H1 (cell line): ENCODE data around the gene PCYT2. TPM values are rescaled to one million over a fixed set of nuclear protein-coding genes. Genes with fewer than 3 reads are reported as not detected.

Source experiments
- CTCF ChIA-PET: fragments of 300-600 bp; sonication (Branson Sonifier 250); formaldehyde crosslinking; loops from one replicate; lab custom pipeline; 2021; ENCODE audit not compliant: partially characterized antibody; lab: Charles Lee
- POLR2A ChIA-PET: fragments of 300-600 bp; sonication (Branson Sonifier 250); formaldehyde crosslinking; loops from one replicate; lab custom pipeline; 2021; ENCODE audit warnings: inconsistent platforms; ENCODE audit not compliant: partially characterized antibody; lab: Charles Lee
- DNase-seq, 2 experiments: peaks; one replicate each; pipeline versions ENCODE4 v3.0.0 to v3.0.0-alpha.2; 2010 to 2022; ENCODE audit warnings: low spot score in 2 of 2, low read depth in 1 of 2, mixed read lengths in 1 of 2
- FAIRE-seq: peaks from 2 replicates; lab custom pipeline; 2011; peaks lifted over from hg19 to GRCh38; lab: Jason Lieb, UNC
- H2AFZ ChIP-seq: 2 replicates; pipeline ENCODE4 v1.8.1; 2012; ENCODE audit warnings: low read length, inconsistent platforms
- H2AK5ac ChIP-seq: 2 replicates; pipeline ENCODE4 v1.6.1; 2013; ENCODE audit warnings: low read depth, low read length
- H2BK120ac ChIP-seq: replicated peaks from 2 replicates; pipeline ENCODE3; 2013; ENCODE audit warnings: low read depth, low read length, inconsistent platforms
- H2BK12ac ChIP-seq: 2 replicates; pipeline ENCODE4 v1.6.1; 2013; ENCODE audit warnings: low read depth, low read length
- H2BK15ac ChIP-seq: 2 replicates; pipeline ENCODE4 v1.6.1; 2013; ENCODE audit warnings: low read length
- H2BK20ac ChIP-seq: 2 replicates; pipeline ENCODE4 v1.6.1; 2013; ENCODE audit warnings: low read length
- H2BK5ac ChIP-seq: 2 replicates; pipeline ENCODE4 v1.6.1; 2013; ENCODE audit warnings: low read depth, low read length
- H3K14ac ChIP-seq: 2 replicates; pipeline ENCODE4 v1.6.1; 2013; ENCODE audit warnings: inconsistent platforms; ENCODE audit not compliant: insufficient read length
- H3K18ac ChIP-seq: 2 replicates; pipeline ENCODE4 v1.6.1; 2013; ENCODE audit warnings: low read length; ENCODE audit errors: extremely low read depth
- H3K23ac ChIP-seq: 2 replicates; pipeline ENCODE4 v1.6.1; 2013; ENCODE audit warnings: inconsistent platforms; ENCODE audit not compliant: insufficient read length
- H3K23me2 ChIP-seq: 2 replicates; pipeline ENCODE4 v1.6.1; 2013; ENCODE audit warnings: low read depth, low read length
- H3K27ac ChIP-seq: 2 replicates; pipeline ENCODE4 v1.6.1; 2011; ENCODE audit warnings: low read depth, low read length, inconsistent platforms
- H3K27me3 ChIP-seq, 4 experiments: replicated peaks in 1 of 4; 1 replicate in 1 of 4; 2 replicates in 3 of 4; pipeline versions ENCODE4 v1.6.1 to v1.8.1; 2011 to 2013; ENCODE audit warnings: low read length in 3 of 4, mild to moderate bottlenecking in 3 of 4, inconsistent platforms in 2 of 4, mixed read lengths in 2 of 4, moderate library complexity in 1 of 4; ENCODE audit not compliant: control insufficient read depth in 3 of 4, insufficient read depth in 3 of 4; ENCODE audit errors: extremely low read depth in 1 of 4
- H3K36me3 ChIP-seq, 4 experiments: 2 replicates each; pipeline versions ENCODE4 v1.6.1 to v1.8.1; 2011 to 2013; ENCODE audit warnings: mild to moderate bottlenecking in 4 of 4, low read length in 3 of 4, moderate library complexity in 2 of 4, control low read depth in 1 of 4, inconsistent platforms in 1 of 4; ENCODE audit not compliant: insufficient read depth in 4 of 4, control insufficient read depth in 2 of 4
- H3K4ac ChIP-seq: replicated peaks from 2 replicates; pipeline ENCODE3; 2013; ENCODE audit warnings: low read length, low read depth, mixed read lengths, inconsistent platforms; ENCODE audit not compliant: insufficient read length
- H3K4me1 ChIP-seq, 4 experiments: replicated peaks in 1 of 4; 1 replicate in 1 of 4; 2 replicates in 3 of 4; pipeline versions ENCODE4 v1.6.1 to v1.8.1; 2011 to 2013; ENCODE audit warnings: low read length in 3 of 4, inconsistent platforms in 2 of 4, mixed read lengths in 1 of 4; ENCODE audit not compliant: insufficient read depth in 4 of 4, control insufficient read depth in 3 of 4
- H3K4me2 ChIP-seq, 2 experiments: 2 replicates each; pipeline versions ENCODE4 v1.6.1 to v1.8.1; 2011 to 2013; ENCODE audit warnings: low read depth in 2 of 2, low read length in 2 of 2, control low read depth in 1 of 2, inconsistent platforms in 1 of 2, mild to moderate bottlenecking in 1 of 2; ENCODE audit not compliant: insufficient read depth in 1 of 2
- H3K4me3 ChIP-seq, 4 experiments: fragments of 200-600, 300-600 bp in 1 of 4; sonication (generic), shearing (Covaris generic), sonication (Bioruptor Twin) in 1 of 4; 2 replicates each; pipeline versions ENCODE4 v1.5.1 to v1.8.1; 2011 to 2016; ENCODE audit warnings: low read length in 4 of 4, low read depth in 3 of 4, control low read depth in 2 of 4, inconsistent platforms in 2 of 4, mild to moderate bottlenecking in 2 of 4, mixed read lengths in 1 of 4, moderate library complexity in 1 of 4; ENCODE audit not compliant: insufficient read depth in 2 of 4; ENCODE audit errors: extremely low read depth in 1 of 4
- H3K56ac ChIP-seq: replicated peaks from 2 replicates; pipeline ENCODE3; 2013; ENCODE audit warnings: low read depth, mild to moderate bottlenecking, mixed read lengths, low read length, inconsistent platforms; ENCODE audit not compliant: insufficient read length
- H3K79me1 ChIP-seq: 2 replicates; pipeline ENCODE4 v1.6.1; 2013; ENCODE audit warnings: low read depth, low read length, control low read depth
- H3K79me2 ChIP-seq, 2 experiments: 2 replicates each; pipeline versions ENCODE4 v1.6.1 to v1.8.1; 2012 to 2013; ENCODE audit warnings: low read length in 2 of 2, mild to moderate bottlenecking in 2 of 2, inconsistent platforms in 1 of 2; ENCODE audit not compliant: insufficient read depth in 2 of 2, control insufficient read depth in 1 of 2
- H3K9ac ChIP-seq, 4 experiments: replicated peaks in 1 of 4; 1 replicate in 1 of 4; 2 replicates in 3 of 4; pipeline versions ENCODE4 v1.6.1 to v1.8.1; 2011 to 2013; ENCODE audit warnings: low read depth in 3 of 4, low read length in 3 of 4, control low read depth in 2 of 4, mild to moderate bottlenecking in 2 of 4, moderate library complexity in 2 of 4, inconsistent platforms in 1 of 4; ENCODE audit errors: extremely low read depth in 1 of 4
- H3K9me3 ChIP-seq, 2 experiments: 2 replicates each; pipeline versions ENCODE4 v1.6.1 to v1.8.1; 2012 to 2013; ENCODE audit warnings: mild to moderate bottlenecking in 2 of 2, moderate library complexity in 2 of 2, control low read depth in 1 of 2, inconsistent platforms in 1 of 2, low read depth in 1 of 2, low read length in 1 of 2, mixed read lengths in 1 of 2; ENCODE audit not compliant: insufficient read depth in 2 of 2
- H4K20me1 ChIP-seq, 2 experiments: replicated peaks in 1 of 2; 2 replicates each; pipeline versions ENCODE3 to v1.8.1; 2011 to 2013; ENCODE audit warnings: inconsistent platforms in 2 of 2, low read length in 2 of 2, mild to moderate bottlenecking in 1 of 2; ENCODE audit not compliant: insufficient read depth in 2 of 2, control insufficient read depth in 1 of 2
- H4K5ac ChIP-seq: 2 replicates; pipeline ENCODE4 v1.6.1; 2013; ENCODE audit warnings: low read length, low read depth, mixed read lengths, inconsistent platforms; ENCODE audit not compliant: insufficient read length
- H4K8ac ChIP-seq: 2 replicates; pipeline ENCODE4 v1.8.0; 2013; ENCODE audit warnings: mild to moderate bottlenecking, moderate library complexity, low read length, inconsistent platforms; ENCODE audit not compliant: insufficient read depth; ENCODE audit errors: extremely low read depth
- H4K91ac ChIP-seq: replicated peaks from 2 replicates; pipeline ENCODE3; 2013; ENCODE audit warnings: low read length, mixed read lengths, inconsistent platforms; ENCODE audit not compliant: insufficient read length
- BRCA1 ChIP-seq: IDR thresholded peaks from 2 replicates; pipeline ENCODE4 v1.6.1; 2012; ENCODE audit warnings: low read depth, low read length, improper control_type of control experiment
- CBX8 ChIP-seq: fragments of 300-800, 300-1000 bp; sonication (generic); IDR thresholded peaks from 2 replicates; pipeline ENCODE4 v1.7.1; 2016; ENCODE audit warnings: low read depth, low read length, borderline replicate concordance
- CHD1 ChIP-seq: IDR thresholded peaks from 2 replicates; pipeline ENCODE4 v1.6.1; 2012; ENCODE audit warnings: low read depth, low read length, improper control_type of control experiment
- CHD2 ChIP-seq: IDR thresholded peaks from 2 replicates; pipeline ENCODE4 v1.6.1; 2012; ENCODE audit warnings: low read length, improper control_type of control experiment
- EP300 ChIP-seq, 2 experiments: IDR thresholded peaks; 1 replicate in 1 of 2; 2 replicates in 1 of 2; pipeline ENCODE4 v1.6.1; 2011 to 2012; ENCODE audit warnings: low read depth in 2 of 2, low read length in 2 of 2, mild to moderate bottlenecking in 2 of 2, borderline replicate concordance in 1 of 2, inconsistent platforms in 1 of 2, moderate library complexity in 1 of 2
- JUND ChIP-seq: IDR thresholded peaks from 2 replicates; pipeline ENCODE4 v1.6.1; 2011; ENCODE audit warnings: mild to moderate bottlenecking, improper control_type of control experiment, low read length
- KDM5A ChIP-seq: fragments of 200-600 bp; IDR thresholded peaks from 2 replicates; pipeline ENCODE4 v1.7.1; 2012; ENCODE audit warnings: mild to moderate bottlenecking, low read length, inconsistent platforms, mixed read lengths
- RAD21 ChIP-seq, 2 experiments: IDR thresholded peaks in 1 of 2; conservative IDR thresholded peaks in 1 of 2; 2 replicates each; pipeline ENCODE4 v1.6.1; 2011; ENCODE audit warnings: low read depth in 2 of 2, low read length in 2 of 2, improper control_type of control experiment in 1 of 2, inconsistent platforms in 1 of 2, mild to moderate bottlenecking in 1 of 2, moderate library complexity in 1 of 2
- SIX5 ChIP-seq: IDR thresholded peaks from 2 replicates; pipeline ENCODE4 v1.6.1; 2011; ENCODE audit warnings: mild to moderate bottlenecking, low read depth, low read length
- TBP ChIP-seq: IDR thresholded peaks from 2 replicates; pipeline ENCODE4 v1.6.1; 2011; ENCODE audit warnings: low read depth, low read length, improper control_type of control experiment
- TCF12 ChIP-seq: IDR thresholded peaks from 2 replicates; pipeline ENCODE4 v1.6.1; 2011; ENCODE audit warnings: low read depth, mild to moderate bottlenecking, low read length
- TEAD4 ChIP-seq: IDR thresholded peaks from 2 replicates; pipeline ENCODE4 v1.6.1; 2012; ENCODE audit warnings: low read depth, low read length, inconsistent platforms, mixed read lengths
- ZNF274 ChIP-seq: IDR thresholded peaks from 2 replicates; pipeline ENCODE4 v1.7.0; 2012; ENCODE audit warnings: low read length, borderline replicate concordance; ENCODE audit errors: extremely low read depth
- WGBS, 2 experiments: shearing (Covaris generic) in 1 of 2; methylation state at CpG; one replicate each; pipeline versions ENCODE4 v1.1.6 to v1.1.7; 2013 to 2015; ENCODE audit warnings: low lambda C conversion rate in 2 of 2, mixed read lengths in 2 of 2, inconsistent platforms in 1 of 2, low coverage in 1 of 2, missing lambda C conversion rate in 1 of 2; ENCODE audit not compliant: insufficient replicate concordance in 2 of 2, insufficient coverage in 1 of 2, insufficient read length in 1 of 2; ENCODE audit errors: extremely low coverage in 1 of 2, missing lambda C conversion rate in 1 of 2; 5-methylcytosine and 5-hydroxymethylcytosine counted together
- polyA plus RNA-seq, 7 experiments: library from polyadenylated mRNA; depleted of rRNA in 3 of 7; stranded (reverse) in 5 of 7; unstranded in 2 of 7; fragments of >200 nt in 5 of 7; fragments of 200-250 nt in 2 of 7; gene quantifications; 1 replicate in 5 of 7; 2 replicates in 1 of 7; 4 replicates in 1 of 7; pipeline versions ENCODE4 v1.2.1 to v1.2.3, GENCODE V29; 2011 to 2013; ENCODE audit warnings: missing spikeins in 2 of 7, mixed read lengths in 2 of 7
- total RNA-seq: library from RNA; stranded (reverse); fragmentation: NEBNext Ultra II Directional; extraction: Animal tissue kit (Norgen Biotek cat#: 25700); gene quantifications from 2 replicates; pipeline ENCODE4 v1.2.1, GENCODE V29; 2021
- TF ChIP-seq, protein P1 (sequence below): IDR thresholded peaks from 2 replicates; pipeline ENCODE4 v1.6.1; 2012; ENCODE audit warnings: inconsistent platforms

PCYT2 gene
- total and polyA plus RNA-seq, 2 of the 8 experiments (the other 6 are each of a cell fraction or from before 2014, with no cell fraction given) = 29.9 to 31.3 TPM

DNA sequence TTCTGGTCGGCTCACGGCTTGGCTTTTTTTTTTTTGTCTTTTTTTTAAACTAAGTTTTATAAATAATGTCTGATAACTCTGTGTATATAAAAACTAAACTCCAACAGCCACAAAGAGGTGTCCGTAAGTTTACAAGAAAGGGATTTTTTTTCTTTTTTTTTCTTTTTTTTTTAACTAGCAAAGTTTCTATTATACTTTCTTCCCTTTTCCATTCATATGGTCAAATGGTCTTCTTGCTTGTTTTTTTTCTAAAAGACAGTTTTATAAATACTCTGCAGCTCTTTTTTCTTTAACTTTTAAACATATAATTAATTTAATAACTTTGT, 10.3 kb upstream of the PCYT2 start:
- no peak for FAIRE-seq
- CTCF ChIA-PET = interaction anchor here (0.8 to 2.6 kb wide), 6 partner anchors 15 to 99 kb away, joined by 3 to 5 read pairs (median 3); no protein-coding TSS in a partner anchor
- no peak overlapping the region for H3K4me3 ChIP-seq
- TF ChIP-seq CHD1 (no peak), CBX8 (no peak), BRCA1 (no peak), TCF12 (no peak), KDM5A (no peak), TEAD4 (no peak), TBP (no peak), RAD21 (IDR thresholded peaks at IDR 0.05 in 1 of 2, conservative IDR thresholded peaks at IDR 0.05 in 1 of 2; ENCODE audit: low read depth in 2 of 2, low read length in 2 of 2) (no peak), SIX5 (no peak), CHD2 (no peak), JUND (no peak), EP300 (IDR thresholded peaks at IDR 0.05; ENCODE audit: borderline replicate concordance in 1 of 2, low read depth in 2 of 2, low read length in 2 of 2) (no peak), ZNF274 (no peak)
- TF ChIP-seq, protein P1, sequence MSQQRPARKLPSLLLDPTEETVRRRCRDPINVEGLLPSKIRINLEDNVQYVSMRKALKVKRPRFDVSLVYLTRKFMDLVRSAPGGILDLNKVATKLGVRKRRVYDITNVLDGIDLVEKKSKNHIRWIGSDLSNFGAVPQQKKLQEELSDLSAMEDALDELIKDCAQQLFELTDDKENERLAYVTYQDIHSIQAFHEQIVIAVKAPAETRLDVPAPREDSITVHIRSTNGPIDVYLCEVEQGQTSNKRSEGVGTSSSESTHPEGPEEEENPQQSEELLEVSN = no peak

More for the DNA sequence above, 10.3 kb upstream of the PCYT2 start:
- H3K36me3 ChIP-seq = peaks cover 3 to 26% (median 6%) of the 10 kb centered on the region in 4 experiments; a peak in 6 of 8 replicates
- no peak overlapping the region for H2AK5ac ChIP-seq
- no peaks in the 10 kb centered on the region for H3K27me3 ChIP-seq
- H2AFZ ChIP-seq = no peak overlapping the region
- no peak overlapping the region for H4K5ac ChIP-seq
- 97% methylated on average over 3 of the region's 3 CpGs; no CpG with 5 or more reads in 1 of the 2 experiments for WGBS, 2 experiments
- peaks cover 10% of the 10 kb centered on the region for H3K23me2 ChIP-seq
- H3K56ac ChIP-seq = no peak overlapping the region
- POLR2A ChIA-PET = interaction anchor here (1.1 to 14.6 kb wide), 6 partner anchors 8 to 100 kb away, joined by 3 to 150 read pairs (median 5); partner anchors contain the start of genes PCYT2, PYCR1 and SIRT7
- peaks cover 18 to 29% of the 10 kb centered on the region in 2 experiments for H4K20me1 ChIP-seq
- H2BK20ac ChIP-seq = no peak overlapping the region
- H3K9me3 ChIP-seq = no peaks in the 10 kb centered on the region
- no peak for DNase-seq
- no peak overlapping the region for H3K27ac ChIP-seq
- H3K9ac ChIP-seq = no peak overlapping the region
- peaks cover 12 to 83% of the 10 kb centered on the region in 2 experiments; a peak in 3 of 4 replicates for H3K79me2 ChIP-seq
- no peak overlapping the region for H2BK120ac ChIP-seq
- no peak overlapping the region for H3K23ac ChIP-seq
- no peak overlapping the region for H4K91ac ChIP-seq
- H2BK5ac ChIP-seq = no peak overlapping the region; the same call in 1 of the 2 replicates
- no peak overlapping the region for H3K4ac ChIP-seq
- H2BK12ac ChIP-seq = no peak overlapping the region
- H3K14ac ChIP-seq = no peak overlapping the region
- peaks cover 0 to 42% (median 31%) of the 10 kb centered on the region in 4 experiments; a peak in 6 of 7 replicates for H3K4me1 ChIP-seq
- no peak overlapping the region for H3K4me2 ChIP-seq
- H4K8ac ChIP-seq = no peak overlapping the region
- no peak overlapping the region for H2BK15ac ChIP-seq
- peaks cover 45% of the 10 kb centered on the region for H3K79me1 ChIP-seq
- no peak overlapping the region for H3K18ac ChIP-seq
